Muscle layer of colon (tissue), 2 donors: Measurements from ENCODE around the gene CD7.

Experiments
- H3K27ac ChIP-seq: one replicate; pipeline ENCODE4 v1.7.0; 2013; ENCODE audit warnings: low read depth, mild to moderate bottlenecking, low read length, moderate library complexity
- H3K27me3 ChIP-seq, 2 donors: one replicate each; pipeline ENCODE4 v1.7.0; 2013; ENCODE audit warnings: low read length in 2 of 2, mild to moderate bottlenecking in 2 of 2; ENCODE audit not compliant: insufficient read depth in 2 of 2, control insufficient read depth in 1 of 2
- H3K36me3 ChIP-seq: one replicate; pipeline ENCODE4 v1.7.0; 2013; ENCODE audit warnings: mild to moderate bottlenecking, low read length; ENCODE audit not compliant: insufficient read depth
- H3K4me1 ChIP-seq: one replicate; pipeline ENCODE4 v1.7.0; 2013; ENCODE audit warnings: mild to moderate bottlenecking, low read length; ENCODE audit not compliant: insufficient read depth
- H3K4me3 ChIP-seq, 2 donors: one replicate each; pipeline ENCODE4 v1.7.0; 2013; ENCODE audit warnings: low read length in 2 of 2, low read depth in 1 of 2, mild to moderate bottlenecking in 1 of 2, moderate library complexity in 1 of 2
- H3K9ac ChIP-seq: one replicate; pipeline ENCODE4 v1.7.0; 2013; ENCODE audit warnings: low read length
- H3K9me3 ChIP-seq: one replicate; pipeline ENCODE4 v1.7.0; 2013; ENCODE audit warnings: mild to moderate bottlenecking, low read length
- donor health status: abdominal sarcoma.
- donor health status: Adenocarcinoma of cecum.

Gene CD7

DNA sequence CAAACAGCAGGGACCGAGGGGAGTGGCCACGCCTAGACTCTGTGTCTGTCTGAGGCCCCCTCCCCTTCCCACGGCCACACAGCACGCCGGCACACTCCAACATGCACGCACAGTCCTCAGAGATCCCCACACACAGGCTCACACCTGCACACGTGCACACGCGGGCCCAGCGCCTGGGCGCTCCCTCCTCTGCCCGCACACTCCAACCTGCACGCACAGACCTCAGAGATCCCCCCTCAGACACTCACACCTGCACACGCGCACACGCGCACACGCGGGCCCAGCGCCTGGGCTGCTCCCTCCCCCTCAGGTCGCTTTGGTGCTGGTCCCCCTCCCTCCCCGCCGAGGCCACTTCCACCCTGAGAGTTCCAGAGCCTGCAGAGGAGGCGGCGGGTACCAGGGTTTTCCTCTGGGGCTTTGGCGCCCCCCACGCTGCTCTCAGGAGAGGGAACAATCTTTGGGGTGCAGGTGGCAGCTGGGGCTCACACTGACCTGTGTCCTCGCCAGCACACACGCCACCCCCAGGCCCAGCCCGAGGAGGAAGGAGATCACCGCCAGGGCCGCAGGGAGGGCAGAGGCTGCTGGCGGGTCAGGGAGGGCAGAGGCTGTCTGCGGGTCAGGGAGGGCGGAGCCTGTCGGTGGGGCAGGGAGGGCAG lies 1.6 kb downstream of the CD7 start:
- Histone ChIP-seq H3K9me3 (no peaks in the 10 kb centered on the region), H3K27ac (no peak overlapping the region), H3K4me3 (no peak overlapping the region), H3K27me3 (peaks cover 30 to 50% of the 10 kb centered on the region in 2 donors), H3K36me3 (no peaks in the 10 kb centered on the region), H3K4me1 (no peaks in the 10 kb centered on the region), H3K9ac (no peak overlapping the region)

DNA sequence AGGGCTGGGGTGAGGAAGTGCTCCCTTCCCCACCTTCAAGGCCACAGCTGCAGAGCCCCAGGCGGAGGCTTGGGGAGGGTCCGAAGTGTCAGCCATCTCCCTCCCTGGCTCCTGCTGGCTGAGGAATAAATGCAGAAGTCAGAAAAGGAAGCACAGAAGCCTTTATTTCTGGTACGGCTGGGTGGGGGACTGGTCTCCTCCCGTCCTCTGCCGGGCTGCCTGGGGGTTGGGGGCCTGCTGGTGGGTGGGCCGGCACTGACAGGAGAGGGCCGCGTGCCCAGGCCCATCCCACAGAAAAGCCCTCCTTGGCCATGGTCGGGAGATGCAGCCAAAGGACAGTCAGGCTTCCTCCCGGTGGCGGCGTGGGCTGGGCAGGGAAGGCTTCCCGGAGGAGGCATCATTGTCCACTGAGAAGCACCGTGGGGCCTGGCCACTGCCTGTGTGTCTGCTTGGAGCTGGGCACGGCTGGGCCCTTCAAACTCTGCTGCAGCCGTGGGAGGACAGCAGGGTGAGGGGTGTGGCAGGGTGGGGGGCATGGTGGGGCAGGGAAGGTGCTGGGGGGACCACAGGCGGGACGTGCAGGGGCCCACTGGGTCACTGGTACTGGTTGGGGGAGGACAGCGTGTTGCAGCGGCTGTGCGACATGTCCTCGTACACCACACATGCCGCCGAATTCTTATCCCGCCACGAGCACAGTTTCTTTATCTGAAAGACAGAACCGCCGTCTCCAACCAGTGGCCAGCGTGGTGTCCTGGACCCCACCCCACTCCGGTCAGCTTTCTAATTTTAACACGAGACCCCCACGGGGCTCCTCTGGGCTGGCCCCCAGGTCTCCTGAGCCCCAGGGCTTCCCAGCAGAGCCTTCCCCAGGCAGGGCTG lies 2.4 kb downstream of the CD7 start:
- Histone ChIP-seq H3K9ac (no peak overlapping the region), H3K36me3 (no peaks in the 10 kb centered on the region), H3K4me3 (no peak overlapping the region), H3K27me3 (peaks cover 30 to 56% of the 10 kb centered on the region in 2 donors), H3K27ac (no peak overlapping the region), H3K9me3 (no peaks in the 10 kb centered on the region), H3K4me1 (no peaks in the 10 kb centered on the region)

- H3K27ac ChIP-seq, result no peak overlapping the region
- no peaks in the 10 kb centered on the region for H3K9me3 ChIP-seq
- no peaks in the 10 kb centered on the region for H3K4me1 ChIP-seq
These were observed 3.2 kb downstream of the CD7 start for GRCh38 chr17:82314012-82314726.

DNA sequence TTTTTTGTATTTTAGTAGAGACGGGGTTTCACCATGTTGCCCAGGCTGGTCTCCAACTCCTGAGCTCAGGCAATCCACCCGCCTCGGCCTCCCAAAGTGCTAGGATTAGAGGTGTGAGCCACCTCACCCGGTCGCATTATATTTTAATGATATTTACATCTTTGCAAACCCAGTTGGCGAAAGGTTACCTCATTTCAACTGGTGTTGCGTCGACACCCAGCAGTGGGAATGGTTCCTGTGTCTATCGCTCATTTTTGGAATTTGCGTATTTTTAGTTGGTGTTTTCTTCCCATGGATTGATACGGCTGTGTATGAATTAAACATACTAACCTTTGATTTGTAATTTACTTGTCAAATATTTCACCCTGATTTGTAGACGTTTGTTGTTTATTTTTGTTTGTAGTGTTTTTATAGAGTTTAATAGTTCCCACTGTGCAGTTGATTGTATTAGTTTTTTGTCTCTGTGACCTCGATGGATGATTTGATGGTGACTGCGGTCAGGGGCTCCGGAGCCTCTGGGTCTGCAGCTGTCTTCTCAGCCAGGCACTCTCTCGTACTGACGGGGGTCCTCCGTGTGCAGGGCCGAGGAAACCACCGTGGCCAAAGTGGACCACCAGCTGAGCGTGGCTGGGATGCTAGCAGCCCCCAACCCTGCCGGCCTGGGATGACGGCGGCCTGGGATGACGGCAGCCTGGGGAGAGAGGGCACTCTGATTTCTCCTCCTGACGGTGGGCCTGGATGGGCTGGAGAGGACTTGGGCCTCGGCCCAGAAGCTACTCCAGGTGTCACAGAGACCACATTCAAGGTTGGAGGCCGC lies 4.0 kb downstream of the CD7 start:
- Histone ChIP-seq H3K4me1 (no peaks in the 10 kb centered on the region), H3K9me3 (no peaks in the 10 kb centered on the region), H3K4me3 (no peak overlapping the region), H3K36me3 (no peaks in the 10 kb centered on the region), H3K27ac (no peak overlapping the region), H3K9ac (no peak overlapping the region), H3K27me3 (peaks cover 30 to 65% of the 10 kb centered on the region in 2 donors)

More at GRCh38 chr17:82314012-82314726, 3.2 kb downstream of the CD7 start:
- Histone ChIP-seq H3K36me3 (no peaks in the 10 kb centered on the region), H3K4me3 (no peak overlapping the region), H3K27me3 (peaks cover 30 to 61% of the 10 kb centered on the region in 2 donors), H3K9ac (no peak overlapping the region)

DNA sequence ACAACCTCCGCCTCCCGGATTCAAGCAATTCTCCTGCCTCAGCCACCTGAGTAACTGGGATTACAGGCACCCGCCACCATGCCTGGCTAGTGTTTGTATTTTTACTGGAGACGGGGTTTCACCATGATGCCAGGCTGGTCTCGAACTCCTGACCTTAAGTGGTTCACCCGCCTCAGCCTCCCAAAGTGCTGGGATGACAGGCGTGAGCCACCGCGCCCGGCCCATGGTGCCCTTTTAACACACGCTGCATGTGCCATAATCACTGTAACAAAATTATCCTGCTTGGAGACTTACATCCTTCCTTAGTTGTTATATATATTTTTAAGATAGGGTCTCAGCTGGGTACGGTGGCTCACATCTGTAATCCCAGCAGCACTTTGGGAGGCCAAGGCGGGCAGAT lies 5.4 kb downstream of the CD7 start:
- peaks cover 30 to 59% of the 10 kb centered on the region in 2 donors for H3K27me3 ChIP-seq
- H3K4me3 ChIP-seq, result no peak overlapping the region
- no peak overlapping the region for H3K9ac ChIP-seq
- H3K9me3 ChIP-seq, result no peaks in the 10 kb centered on the region
- no peaks in the 10 kb centered on the region for H3K4me1 ChIP-seq
- H3K27ac ChIP-seq, result no peak overlapping the region
- H3K36me3 ChIP-seq, result no peaks in the 10 kb centered on the region

- Histone ChIP-seq H3K4me3 (no peak overlapping the region), H3K4me1 (no peaks in the 10 kb centered on the region), H3K27ac (no peak overlapping the region), H3K36me3 (no peaks in the 10 kb centered on the region), H3K27me3 (peaks cover 26 to 48% of the 10 kb centered on the region in 2 donors), H3K9ac (no peak overlapping the region), H3K9me3 (no peaks in the 10 kb centered on the region)
These were observed 6.5 kb downstream of the CD7 start for GRCh38 chr17:82310877-82311276.

- Histone ChIP-seq H3K4me1 (no peaks in the 10 kb centered on the region), H3K27ac (no peak overlapping the region), H3K27me3 (peaks cover 16 to 39% of the 10 kb centered on the region in 2 donors), H3K4me3 (no peak overlapping the region), H3K9ac (no peak overlapping the region), H3K9me3 (no peaks in the 10 kb centered on the region), H3K36me3 (no peaks in the 10 kb centered on the region)
These were observed 7.5 kb downstream of the CD7 start for GRCh38 chr17:82309656-82310570.

DNA sequence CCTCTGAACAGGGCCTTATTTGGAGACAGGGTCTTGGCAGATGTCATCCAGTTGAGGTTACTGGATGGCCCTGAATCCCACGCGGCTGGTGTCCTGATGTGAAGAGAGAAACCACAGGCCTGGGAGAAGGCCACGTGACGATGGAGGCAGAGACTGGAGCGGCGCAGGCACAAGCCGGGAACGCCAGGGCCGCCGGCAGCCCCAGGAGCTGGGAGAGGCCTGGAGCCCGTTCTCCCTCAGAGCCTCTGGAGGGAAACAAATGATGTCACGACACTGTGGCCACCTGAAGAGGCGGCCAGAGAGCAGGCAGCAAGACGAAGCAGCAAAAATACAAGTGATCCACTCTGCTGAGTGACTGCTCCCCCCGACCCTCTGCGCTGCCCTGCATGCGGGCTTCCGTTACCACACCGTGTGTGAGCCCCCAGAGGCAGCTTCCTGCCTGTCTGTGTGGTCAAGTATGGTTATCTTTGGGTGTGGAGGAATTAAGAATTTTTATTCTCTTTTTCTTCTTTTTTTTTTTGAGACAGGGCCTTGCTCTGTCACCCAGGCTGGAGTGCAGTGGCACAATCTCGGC lies 11.6 kb downstream of the CD7 start:
- Histone ChIP-seq H3K9ac (no peak overlapping the region), H3K36me3 (no peaks in the 10 kb centered on the region), H3K27me3 (peaks cover 0 to 14% of the 10 kb centered on the region in 2 donors), H3K27ac (peak overlapping the region; percentile 44), H3K4me1 (no peaks in the 10 kb centered on the region), H3K4me3 (no peak overlapping the region), H3K9me3 (no peaks in the 10 kb centered on the region)

- no peak overlapping the region for H3K27ac ChIP-seq
- H3K4me1 ChIP-seq, result no peaks in the 10 kb centered on the region
- no peaks in the 10 kb centered on the region for H3K9me3 ChIP-seq
- no peaks in the 10 kb centered on the region for H3K36me3 ChIP-seq
- H3K9ac ChIP-seq, result no peak overlapping the region
- no peak overlapping the region for H3K4me3 ChIP-seq
- peaks cover 0 to 10% of the 10 kb centered on the region in 2 donors for H3K27me3 ChIP-seq
These were observed 12.3 kb downstream of the CD7 start for GRCh38 chr17:82304826-82305726.
